Activated T-cell treated with anti-CD3 and anti-CD28 coated beads, Interleukin-2, amount 50 U/mL, for 72 hours (primary cell): ENCODE measurements around the gene ZYX. TPM values are rescaled to one million over a fixed set of nuclear protein-coding genes. Genes with fewer than 3 reads are reported as not detected.
A peak's percentile ranks its signal among the peaks of the same experiment; 100 is the strongest.
"Not testable (repeated sequence)": the region's sequence is repeated elsewhere in the genome, so short reads cannot be mapped to it uniquely, and the experiment has no call there.

ENCODE experiments used
- ATAC-seq, 2 donors: fragments of 150-1000 bp; cut with Tn5 transposase; replicated peaks in 1 of 2; 2 replicates each; pipeline ENCODE4 v1.10.0; 2021; ENCODE audit warnings: moderate library complexity in 2 of 2, mild to moderate bottlenecking in 1 of 2
- DNase-seq, 2 donors: peaks; one replicate each; pipeline ENCODE4 v3.0.0; 2021 to 2022; ENCODE audit warnings: mixed read lengths in 1 of 2
- H3K27ac Mint-ChIP-seq: one replicate; pipeline ENCODE4 v1.8.0; 2022; ENCODE audit warnings: mild to moderate bottlenecking, moderate library complexity, mixed read lengths
- H3K27me3 Mint-ChIP-seq: one replicate; pipeline ENCODE4 v1.8.0; 2022; ENCODE audit warnings: low read depth, mixed read lengths
- H3K36me3 Mint-ChIP-seq, 2 donors: one replicate each; pipeline ENCODE4 v1.8.0; 2022; ENCODE audit warnings: mixed read lengths in 2 of 2, mild to moderate bottlenecking in 1 of 2; ENCODE audit not compliant: insufficient read depth in 2 of 2
- H3K4me1 Mint-ChIP-seq: one replicate; pipeline ENCODE4 v1.8.0; 2022; ENCODE audit warnings: low read depth, mixed read lengths
- H3K4me3 Mint-ChIP-seq, 2 donors: one replicate each; pipeline ENCODE4 v1.8.0; 2022; ENCODE audit warnings: mild to moderate bottlenecking in 2 of 2, mixed read lengths in 2 of 2, moderate library complexity in 2 of 2
- H3K9me3 Mint-ChIP-seq, 2 donors: one replicate each; pipeline ENCODE4 v1.8.0; 2022; ENCODE audit warnings: mixed read lengths in 2 of 2
- total RNA-seq, 2 donors: library from RNA; stranded (reverse); gene quantifications; one replicate each; pipeline ENCODE4 v1.2.3, GENCODE V29; 2022

The ZYX gene
- total RNA-seq, 2 donors from 2014 or later: 121 to 129 TPM

DNA sequence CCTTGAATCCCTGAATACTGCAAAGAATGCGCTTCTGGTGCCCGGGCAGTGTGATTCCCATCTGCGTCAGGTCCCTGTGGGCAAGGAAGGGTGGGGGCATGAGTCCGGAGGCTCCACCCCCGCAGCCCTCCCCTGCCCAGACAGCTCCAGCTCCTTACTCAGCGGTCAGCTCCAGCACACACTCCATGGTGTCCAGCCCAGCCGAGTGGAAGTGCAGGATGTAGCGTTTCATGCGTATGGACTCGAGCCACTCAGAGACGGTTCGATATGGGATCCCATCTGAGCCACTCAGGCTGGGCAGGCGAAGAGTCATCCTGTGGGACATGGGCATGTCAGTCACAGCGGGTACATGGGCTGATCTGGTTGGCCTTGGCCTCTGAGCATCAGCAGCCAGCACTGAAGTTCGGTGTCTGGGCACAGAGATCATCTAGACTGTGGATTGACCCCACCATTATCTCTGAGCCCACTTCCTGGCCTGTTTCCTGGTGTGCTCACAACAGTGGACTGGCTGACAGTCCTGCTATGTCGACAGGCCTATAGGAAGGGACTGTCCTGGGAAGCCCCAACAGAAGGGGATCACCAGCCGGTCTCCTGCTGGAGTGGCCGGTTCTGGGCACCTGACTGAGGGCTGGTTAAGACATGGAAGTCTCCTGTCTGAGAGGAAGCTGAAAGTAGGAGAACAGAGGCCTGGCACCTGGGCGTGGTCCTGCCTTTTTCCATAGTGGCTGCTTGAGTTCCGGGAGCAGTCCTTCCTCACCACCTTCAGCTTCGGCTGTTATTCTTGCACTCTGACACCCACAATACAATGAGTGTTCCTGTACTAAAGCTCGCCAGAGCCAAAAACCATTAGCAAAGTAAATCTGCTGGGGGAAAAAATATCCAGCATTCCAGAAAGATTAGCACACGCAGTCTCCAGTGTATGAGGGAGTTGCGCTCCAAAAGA lies 10.6 kb downstream of the ZYX start:
- H3K4me3 Mint-ChIP-seq: no peak overlapping the region
- no peaks in the 10 kb centered on the region for H3K9me3 Mint-ChIP-seq
- H3K27me3 Mint-ChIP-seq: no peaks in the 10 kb centered on the region
- peaks cover 19% of the 10 kb centered on the region for H3K4me1 Mint-ChIP-seq
- no peak for DNase-seq
- peaks cover 0 to 2% of the 10 kb centered on the region in 2 donors for H3K36me3 Mint-ChIP-seq
- no peak overlapping the region for H3K27ac Mint-ChIP-seq
- ATAC-seq: no peak

DNA sequence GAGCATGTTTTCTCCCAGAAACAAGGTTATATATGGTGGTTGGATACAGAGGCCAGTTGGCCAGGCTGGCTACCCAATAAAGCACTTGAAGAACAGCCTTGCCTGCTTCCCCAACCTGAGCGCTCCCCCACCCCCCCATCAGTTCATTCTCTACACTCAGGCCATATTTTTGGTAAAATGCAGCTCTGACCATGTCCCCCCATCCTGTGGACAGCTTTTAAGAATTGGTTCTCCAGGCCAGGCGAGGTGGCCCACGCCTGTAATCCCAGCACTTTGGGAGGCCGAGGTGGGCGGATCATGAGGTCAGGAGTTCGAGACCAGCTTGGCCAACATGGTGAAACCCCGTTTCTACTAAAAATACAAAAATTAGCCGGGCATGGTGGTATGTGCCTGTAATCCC lies 11.3 kb downstream of the ZYX start:
- not testable (repeated sequence) for H3K36me3 Mint-ChIP-seq, H3K9me3 Mint-ChIP-seq, H3K4me3 Mint-ChIP-seq, H3K27me3 Mint-ChIP-seq, ATAC-seq, H3K27ac Mint-ChIP-seq, DNase-seq
- H3K4me1 Mint-ChIP-seq: peaks cover 19% of the 10 kb centered on the region

DNA sequence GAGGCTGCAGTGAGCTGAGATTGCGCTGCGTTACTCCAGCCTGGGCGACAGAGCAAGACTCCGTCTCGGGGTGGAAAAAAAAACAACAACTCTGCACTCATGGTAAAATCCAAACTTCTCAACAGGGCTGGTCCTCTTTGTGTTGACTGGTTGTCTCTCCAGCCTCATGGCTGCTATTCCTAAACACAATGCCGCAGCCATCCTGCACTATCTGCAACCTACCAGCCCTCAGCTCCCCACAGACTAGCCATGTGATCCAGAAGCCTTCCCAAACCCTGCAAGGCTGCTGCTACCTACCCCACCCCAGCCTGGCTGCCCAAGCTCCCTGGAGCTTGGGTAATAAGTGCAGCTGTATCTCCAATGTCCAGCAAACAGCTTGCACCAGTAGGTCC lies 11.7 kb downstream of the ZYX start:
- H3K36me3 Mint-ChIP-seq: peaks cover 0 to 2% of the 10 kb centered on the region in 2 donors
- H3K9me3 Mint-ChIP-seq: no peaks in the 10 kb centered on the region
- H3K4me1 Mint-ChIP-seq: peaks cover 19% of the 10 kb centered on the region
- ATAC-seq (no peak), DNase-seq (no peak)
- no peak overlapping the region for H3K27ac Mint-ChIP-seq
- H3K27me3 Mint-ChIP-seq: no peaks in the 10 kb centered on the region
- H3K4me3 Mint-ChIP-seq: no peak overlapping the region

DNA sequence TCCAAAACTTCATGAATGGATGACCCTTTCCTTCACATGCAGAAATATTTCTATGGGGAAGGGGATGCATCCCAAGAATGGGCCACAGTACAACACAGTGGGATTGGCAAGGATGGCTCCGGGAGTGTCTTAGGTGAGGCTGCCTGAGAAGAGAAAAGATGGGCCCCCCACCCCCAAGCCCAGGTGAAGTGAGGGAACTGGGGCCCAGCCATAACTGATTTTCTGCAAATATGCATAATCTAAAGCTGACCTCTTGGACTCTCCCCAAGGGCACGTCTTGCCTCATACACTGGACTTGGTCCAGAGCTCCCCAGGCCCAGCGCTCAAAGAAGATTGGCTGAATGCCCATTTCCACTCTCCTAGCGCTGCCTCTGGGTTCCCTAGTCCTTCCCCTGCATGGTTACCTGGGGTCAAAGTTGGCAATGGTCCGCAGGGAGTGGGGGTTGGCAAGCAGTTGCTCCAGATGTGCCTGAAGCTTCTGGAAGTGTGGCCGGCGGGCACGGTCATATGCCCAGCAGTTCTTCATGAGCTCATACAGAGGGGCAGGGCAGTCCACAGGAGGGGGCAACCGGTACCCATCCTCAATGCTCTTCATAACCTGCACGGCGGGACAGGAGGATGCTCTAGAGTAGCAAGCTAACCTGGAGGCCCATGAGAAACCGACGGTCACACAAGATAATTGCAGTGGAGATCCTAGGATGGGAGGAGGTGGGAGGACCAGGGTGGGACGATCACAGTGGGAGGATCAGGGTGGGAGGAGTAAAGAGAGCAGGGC lies 12.3 kb downstream of the ZYX start:
- Mint-ChIP-seq H3K4me1 (peaks cover 19% of the 10 kb centered on the region), H3K27me3 (no peaks in the 10 kb centered on the region), H3K36me3 (peaks cover 0 to 2% of the 10 kb centered on the region in 2 donors), H3K9me3 (no peaks in the 10 kb centered on the region), H3K4me3 (no peak overlapping the region), H3K27ac (no peak overlapping the region)
- ATAC-seq: no peak
- no peak for DNase-seq

DNA sequence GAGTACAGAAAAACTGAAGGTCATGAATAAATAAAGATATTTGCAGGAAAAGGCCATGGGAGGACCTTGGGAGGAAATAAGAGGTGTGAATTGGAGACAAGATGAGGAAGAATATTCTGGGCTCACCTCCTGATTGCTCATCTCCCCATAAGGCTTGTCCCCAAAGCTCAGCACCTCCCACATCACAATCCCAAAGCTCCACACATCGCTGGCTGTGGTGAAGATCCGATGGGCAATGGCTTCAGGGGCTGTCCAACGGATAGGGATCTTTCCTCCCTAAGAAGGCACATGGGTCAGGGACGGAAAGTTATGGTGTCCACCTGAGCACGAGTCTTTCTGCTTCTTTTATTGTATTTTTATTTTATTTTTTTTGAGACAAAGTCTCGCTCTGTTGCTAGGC lies 12.9 kb downstream of the ZYX start:
- DNase-seq (no peak), ATAC-seq (no peak)
- Mint-ChIP-seq H3K36me3 (peaks cover 0 to 2% of the 10 kb centered on the region in 2 donors), H3K27ac (no peak overlapping the region), H3K4me3 (no peak overlapping the region), H3K27me3 (no peaks in the 10 kb centered on the region), H3K4me1 (peaks cover 17% of the 10 kb centered on the region), H3K9me3 (no peaks in the 10 kb centered on the region)

DNA sequence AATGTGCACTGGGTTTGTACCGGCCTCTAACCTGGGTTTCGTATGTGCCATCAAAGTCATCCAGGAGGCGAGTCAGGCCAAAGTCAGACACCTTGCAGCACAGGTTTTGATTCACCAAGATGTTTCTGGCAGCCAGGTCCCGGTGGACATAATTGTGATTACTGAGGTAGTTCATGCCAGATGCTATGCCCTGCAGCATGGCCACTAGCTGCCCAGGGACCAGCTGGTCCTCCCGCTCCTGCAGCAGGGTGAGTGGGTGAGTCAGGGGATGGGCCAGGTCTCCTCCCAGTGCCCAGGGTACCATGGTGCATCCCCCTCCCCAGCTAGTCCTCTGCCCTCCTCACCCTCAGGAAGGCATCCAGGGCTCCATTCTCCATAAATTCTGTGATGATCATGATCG lies 13.6 kb downstream of the ZYX start:
- ATAC-seq (no peak), DNase-seq (no peak)
- Mint-ChIP-seq H3K27me3 (no peaks in the 10 kb centered on the region), H3K9me3 (no peaks in the 10 kb centered on the region), H3K4me3 (no peak overlapping the region), H3K27ac (no peak overlapping the region), H3K4me1 (peaks cover 10% of the 10 kb centered on the region), H3K36me3 (peaks cover 0 to 2% of the 10 kb centered on the region in 2 donors)

DNA sequence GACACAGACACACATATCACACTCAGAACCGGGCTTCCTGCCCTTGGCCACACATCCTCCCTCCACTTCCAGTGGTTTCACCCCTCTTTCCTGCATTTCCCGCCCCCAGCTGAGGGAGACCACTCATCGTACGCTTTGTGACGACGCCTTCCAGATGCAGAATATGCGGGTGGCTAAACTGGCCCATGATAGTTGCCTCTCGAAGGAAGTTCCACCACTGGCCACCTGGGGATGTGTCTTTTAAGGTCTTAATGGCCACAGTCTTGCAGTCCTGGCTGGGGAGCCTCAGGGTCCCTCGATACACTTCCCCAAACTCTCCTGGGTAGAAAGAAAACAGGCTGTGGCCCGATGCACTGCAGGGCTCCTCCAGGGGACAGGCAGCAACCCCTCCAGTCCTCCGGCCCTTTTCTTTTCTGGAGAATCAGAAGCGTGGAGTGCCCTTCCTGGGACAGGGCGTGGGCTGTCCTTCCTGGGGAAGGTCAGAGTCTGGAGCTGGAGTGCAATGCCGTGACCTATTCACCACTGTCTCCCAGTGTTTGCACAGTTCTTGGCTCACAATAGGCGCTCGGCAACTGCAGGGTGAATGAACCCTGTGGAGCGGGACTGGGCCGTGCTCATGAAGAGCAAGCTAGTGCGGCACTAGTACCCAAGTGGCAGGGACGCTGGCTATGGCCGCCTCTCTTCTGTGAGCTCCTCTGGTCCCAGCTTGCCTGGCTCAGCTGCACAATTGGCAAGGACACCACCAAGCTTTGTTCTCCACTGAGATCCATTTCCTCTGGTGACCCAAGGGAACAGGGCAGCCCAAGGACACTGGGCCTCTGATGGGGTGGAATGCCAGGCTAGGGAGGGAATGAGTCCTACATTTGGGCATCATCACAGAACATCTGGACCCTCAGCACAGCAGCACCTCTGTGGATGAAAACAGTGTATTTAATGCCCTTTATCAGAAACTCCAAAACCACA lies 14.3 kb downstream of the ZYX start:
- Mint-ChIP-seq H3K4me3 (no peak overlapping the region), H3K4me1 (peaks cover 6% of the 10 kb centered on the region), H3K9me3 (no peaks in the 10 kb centered on the region), H3K27ac (no peak overlapping the region), H3K36me3 (no peaks in the 10 kb centered on the region), H3K27me3 (no peaks in the 10 kb centered on the region)
- DNase-seq (no peak), ATAC-seq (peak in 1 of 2 donors; percentile 36)

DNA sequence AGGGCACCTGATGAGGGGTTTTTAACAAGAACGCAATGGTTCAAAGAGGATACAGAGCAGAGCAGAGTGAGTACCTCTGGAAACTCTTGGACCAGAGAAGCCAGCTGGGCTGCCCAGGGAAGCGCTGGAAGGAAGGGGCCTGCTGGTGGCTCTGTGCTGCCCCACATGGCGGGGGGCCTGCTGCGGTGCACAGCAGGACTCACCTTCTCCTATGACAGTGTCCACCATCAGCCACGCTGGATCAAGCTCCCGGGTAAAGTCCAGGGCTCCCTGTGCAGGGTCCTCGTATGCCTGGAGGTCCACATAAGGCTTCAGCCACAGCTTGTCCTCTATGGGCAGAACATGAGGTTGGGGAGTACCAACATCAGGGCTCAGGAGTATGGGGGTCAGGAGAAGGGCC lies 15.0 kb downstream of the ZYX start:
- Mint-ChIP-seq H3K4me1 (peaks cover 6% of the 10 kb centered on the region), H3K27ac (no peak overlapping the region), H3K27me3 (no peaks in the 10 kb centered on the region), H3K36me3 (no peaks in the 10 kb centered on the region), H3K4me3 (no peak overlapping the region), H3K9me3 (no peaks in the 10 kb centered on the region)
- no peak for DNase-seq
- ATAC-seq: no peak

DNA sequence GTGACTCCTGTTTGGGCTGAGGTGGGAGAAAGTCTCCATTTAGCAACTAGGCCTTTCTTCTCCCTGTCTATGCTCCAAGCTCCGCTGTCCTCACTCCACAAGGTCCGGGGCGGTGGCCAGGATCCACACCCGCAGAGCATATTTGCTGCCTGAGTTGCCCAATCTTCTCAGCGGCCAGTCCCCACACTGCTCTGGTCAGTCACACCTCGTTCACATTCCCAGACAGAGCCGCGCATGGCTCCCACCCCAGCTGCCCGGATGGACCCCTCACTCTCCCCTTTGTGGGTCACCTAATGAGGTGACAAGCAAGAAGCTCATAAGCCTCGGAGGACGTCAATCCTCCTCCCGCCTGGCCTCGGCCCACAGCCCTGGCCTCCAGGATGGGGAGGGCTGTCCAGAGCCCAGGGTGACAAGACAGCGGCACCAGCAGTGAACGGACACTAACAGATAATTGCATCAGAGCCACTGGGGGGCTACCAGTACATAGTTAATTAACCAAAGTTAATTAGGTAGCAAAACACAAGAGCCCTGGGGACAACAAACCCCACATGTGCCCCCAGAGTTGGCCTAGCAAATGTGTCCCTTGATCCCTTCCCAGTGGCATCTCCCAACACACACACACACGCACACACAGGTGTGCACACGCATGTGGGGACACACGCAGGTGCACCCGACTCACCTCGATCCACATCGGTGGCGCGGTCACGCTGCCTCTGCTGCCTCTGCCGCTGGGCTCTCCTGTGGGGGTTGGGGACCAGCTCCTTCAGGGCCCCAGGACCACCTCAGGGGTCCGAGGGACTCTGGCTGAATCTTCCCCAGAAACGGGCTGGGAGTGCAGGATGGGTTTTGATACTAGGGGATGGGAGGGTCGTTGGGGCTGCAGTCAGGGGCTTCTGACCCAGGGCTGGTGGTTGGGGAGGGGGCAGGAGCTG lies 15.7 kb downstream of the ZYX start:
- no peaks in the 10 kb centered on the region for H3K9me3 Mint-ChIP-seq
- H3K27me3 Mint-ChIP-seq: no peaks in the 10 kb centered on the region
- DNase-seq (no peak), ATAC-seq (no peak)
- no peaks in the 10 kb centered on the region for H3K36me3 Mint-ChIP-seq
- no peak overlapping the region for H3K27ac Mint-ChIP-seq
- H3K4me1 Mint-ChIP-seq: peaks cover 6% of the 10 kb centered on the region
- no peak overlapping the region for H3K4me3 Mint-ChIP-seq

DNA sequence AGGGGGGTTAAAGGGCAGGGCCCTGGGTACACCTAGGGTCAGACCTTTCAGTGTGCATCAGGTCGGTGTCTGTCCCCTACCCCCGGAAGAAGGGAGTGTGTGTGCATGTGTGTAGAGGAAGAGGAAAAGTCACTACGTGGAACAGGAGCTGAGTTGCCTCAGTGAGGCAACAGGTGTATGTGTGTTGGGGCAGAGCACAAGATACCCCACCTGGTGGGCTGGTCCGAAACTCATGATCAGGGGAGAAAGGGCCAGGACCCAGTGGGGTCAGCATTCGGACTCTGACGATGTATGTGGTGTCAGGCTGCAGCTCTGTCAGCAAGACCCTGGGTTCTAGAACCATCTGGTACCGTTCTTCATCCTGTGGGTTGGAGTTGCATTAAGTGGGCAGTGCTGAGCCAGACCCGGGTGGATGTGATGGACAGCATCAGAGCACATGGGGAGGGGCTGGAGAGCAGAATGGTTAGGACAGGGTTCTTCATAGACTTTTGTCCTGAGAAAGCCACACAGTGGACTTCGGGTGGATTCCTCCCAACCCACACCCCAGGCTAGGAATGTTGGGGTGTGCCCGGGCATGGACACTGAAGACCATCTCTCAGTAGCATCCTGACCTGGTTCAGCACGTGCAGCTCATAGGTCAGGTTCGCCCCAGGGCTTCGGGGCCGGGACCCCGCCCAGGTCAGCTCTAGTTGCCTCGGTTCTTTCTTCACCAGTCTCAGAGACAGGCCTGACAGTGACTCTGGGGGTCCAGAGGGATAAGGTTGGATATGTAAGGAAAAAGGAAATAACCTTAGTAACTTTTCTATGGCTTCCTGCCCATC lies 16.8 kb downstream of the ZYX start:
- DNase-seq: no peak
- ATAC-seq: no peak
- Mint-ChIP-seq H3K4me1 (peaks cover 6% of the 10 kb centered on the region), H3K27me3 (no peaks in the 10 kb centered on the region), H3K9me3 (no peaks in the 10 kb centered on the region), H3K36me3 (no peaks in the 10 kb centered on the region), H3K27ac (no peak overlapping the region), H3K4me3 (no peak overlapping the region)

DNA sequence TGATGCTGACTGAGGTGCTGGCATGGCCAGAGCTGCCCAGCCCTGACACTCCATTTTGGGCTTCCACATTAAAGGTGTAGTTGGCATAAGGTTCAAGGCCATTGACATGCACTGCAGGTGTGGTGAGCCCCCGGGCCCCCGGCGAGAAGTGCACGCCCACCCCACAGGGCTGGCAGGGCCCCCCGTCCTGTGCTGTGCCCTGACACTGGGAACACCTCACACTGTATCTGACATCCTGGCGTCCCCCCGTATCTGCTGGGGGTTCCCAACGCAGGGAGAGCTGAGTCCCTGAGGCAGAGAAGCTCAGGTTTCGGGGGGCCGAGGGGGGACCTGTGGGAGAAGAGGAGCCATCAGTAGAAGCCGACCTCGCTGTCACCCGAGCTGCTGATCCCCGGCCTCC lies 17.5 kb downstream of the ZYX start:
- H3K36me3 Mint-ChIP-seq: no peaks in the 10 kb centered on the region
- peak in 1 of 2 donors; percentile 11 for ATAC-seq
- H3K27ac Mint-ChIP-seq: no peak overlapping the region
- H3K4me1 Mint-ChIP-seq: peaks cover 6% of the 10 kb centered on the region
- H3K27me3 Mint-ChIP-seq: no peaks in the 10 kb centered on the region
- H3K9me3 Mint-ChIP-seq: no peaks in the 10 kb centered on the region
- no peak for DNase-seq
- no peak overlapping the region for H3K4me3 Mint-ChIP-seq
